HPDE6-E6E7 (cell line): ENCODE measurements around the gene CLDN20.
"Not testable (repeated sequence)": the region's sequence is repeated elsewhere in the genome, so short reads cannot be mapped to it uniquely, and the experiment has no call there.

Experiments used
- DNase-seq: peaks from one replicate; pipeline ENCODE4 v3.0.0; 2011; ENCODE audit warnings: missing footprints; ENCODE audit errors: extremely low spot score

Gene CLDN20, protein sequence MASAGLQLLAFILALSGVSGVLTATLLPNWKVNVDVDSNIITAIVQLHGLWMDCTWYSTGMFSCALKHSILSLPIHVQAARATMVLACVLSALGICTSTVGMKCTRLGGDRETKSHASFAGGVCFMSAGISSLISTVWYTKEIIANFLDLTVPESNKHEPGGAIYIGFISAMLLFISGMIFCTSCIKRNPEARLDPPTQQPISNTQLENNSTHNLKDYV

DNA sequence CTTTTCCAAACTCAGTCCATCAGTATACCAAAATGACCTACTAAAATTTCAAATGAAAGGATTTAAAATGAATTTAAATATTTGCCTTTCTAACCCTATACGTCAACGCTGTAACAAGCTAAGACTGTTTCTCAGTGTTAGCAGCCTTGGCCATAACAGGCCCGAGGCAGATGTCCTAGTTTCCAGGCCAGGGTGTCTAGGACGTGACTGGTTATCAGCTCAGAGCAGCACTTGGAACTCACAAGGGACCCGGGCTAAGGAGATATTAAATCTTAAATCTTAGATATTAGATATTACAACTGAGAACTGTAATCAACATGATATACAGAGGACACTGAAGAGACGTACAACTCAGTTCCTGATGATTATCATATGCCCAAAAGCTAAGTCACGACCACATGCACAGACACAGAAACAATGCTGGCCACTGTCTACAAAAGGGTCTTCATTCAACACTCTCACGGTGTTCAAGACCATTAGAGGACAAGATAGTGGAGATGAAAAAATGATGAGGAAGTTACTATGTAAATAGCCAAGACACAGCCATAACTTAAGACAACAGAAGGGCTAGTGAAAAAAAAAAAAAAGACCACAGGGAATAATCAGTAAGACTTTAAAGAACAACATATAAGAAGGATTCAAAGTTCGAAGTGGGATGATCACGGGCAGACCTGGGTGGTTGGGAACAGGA is at the start of gene CLDN20:
TSS of gene CLDN20 (plus strand) at position 641 of the 691 bp plus-strand sequence. CDS start 11,707 bp downstream, outside the sequence.
- no peak for DNase-seq

DNA sequence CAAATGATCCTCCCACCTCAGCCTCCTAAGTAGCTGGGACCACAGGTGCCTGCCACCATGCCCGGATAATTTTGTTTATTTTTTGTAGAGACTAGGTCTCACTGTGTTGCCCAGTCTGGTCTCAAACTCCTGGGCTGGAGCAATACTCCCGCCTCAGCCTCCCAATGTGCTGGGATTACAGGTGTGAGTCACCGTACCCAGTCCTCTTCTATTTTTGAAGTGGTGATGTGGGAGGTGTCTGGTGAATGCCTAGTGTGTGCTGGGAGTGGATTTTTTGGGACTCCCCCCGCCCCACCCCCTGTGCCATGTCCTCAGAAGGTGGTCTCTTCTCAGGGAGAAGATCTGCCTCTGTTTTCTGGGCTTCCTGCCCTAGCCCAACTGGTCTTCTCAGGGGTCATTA is 47.9 kb upstream of the CLDN20 start:
- DNase-seq = no peak

DNA sequence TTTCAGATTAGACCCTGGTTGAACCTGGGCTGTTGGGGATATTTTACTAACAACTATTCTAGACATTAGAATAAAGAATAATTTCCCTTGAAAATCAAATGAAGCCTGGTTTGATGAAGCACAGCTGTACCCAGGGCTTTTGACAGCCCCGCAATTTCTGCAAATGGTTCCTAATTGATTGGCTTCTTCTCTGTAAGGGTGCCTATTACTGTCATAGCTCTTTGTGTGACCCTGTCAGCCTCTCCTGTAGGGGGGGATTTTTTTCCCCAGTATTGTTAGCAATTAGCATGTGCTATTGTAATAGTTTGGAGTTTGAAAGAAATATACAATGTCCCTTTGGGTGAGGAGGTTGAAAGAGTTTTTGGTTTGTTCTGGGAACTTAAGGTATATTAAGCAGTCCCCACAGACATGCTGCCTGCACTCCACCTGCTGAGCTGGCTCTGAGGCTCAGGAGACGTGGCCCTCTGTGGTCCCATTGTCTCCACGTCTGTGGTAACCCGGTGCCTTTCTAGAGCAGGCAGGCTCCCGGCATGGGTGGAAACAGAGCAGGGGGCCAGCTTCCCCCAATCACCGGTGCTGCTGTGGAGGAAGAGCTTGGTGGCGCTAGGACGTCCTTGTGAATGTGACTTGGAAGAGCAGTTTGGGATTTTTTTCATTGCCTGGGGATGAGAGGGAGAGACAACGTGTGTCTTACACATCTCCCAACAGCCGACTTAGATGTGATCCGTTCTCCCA is 47.3 kb upstream of the CLDN20 start:
- no peak for DNase-seq

DNA sequence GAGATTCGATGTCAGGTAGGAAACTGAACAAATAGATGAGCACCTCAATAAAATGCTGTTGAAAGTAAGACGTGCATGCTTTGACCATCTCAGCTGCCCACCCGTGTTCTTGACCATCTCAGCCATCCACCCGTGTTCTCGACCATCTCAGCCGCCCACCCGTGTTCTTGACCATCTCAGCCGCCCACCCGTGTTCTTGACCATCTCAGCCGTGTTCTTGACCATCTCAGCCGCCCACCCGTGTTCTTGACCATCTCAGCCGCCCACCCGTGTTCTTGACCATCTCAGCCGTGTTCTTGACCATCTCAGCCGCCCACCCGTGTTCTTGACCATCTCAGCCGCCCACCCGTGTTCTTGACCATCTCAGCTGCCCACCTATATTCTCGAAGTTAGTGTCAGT is 45.1 kb upstream of the CLDN20 start:
- not testable (repeated sequence) for DNase-seq

DNA sequence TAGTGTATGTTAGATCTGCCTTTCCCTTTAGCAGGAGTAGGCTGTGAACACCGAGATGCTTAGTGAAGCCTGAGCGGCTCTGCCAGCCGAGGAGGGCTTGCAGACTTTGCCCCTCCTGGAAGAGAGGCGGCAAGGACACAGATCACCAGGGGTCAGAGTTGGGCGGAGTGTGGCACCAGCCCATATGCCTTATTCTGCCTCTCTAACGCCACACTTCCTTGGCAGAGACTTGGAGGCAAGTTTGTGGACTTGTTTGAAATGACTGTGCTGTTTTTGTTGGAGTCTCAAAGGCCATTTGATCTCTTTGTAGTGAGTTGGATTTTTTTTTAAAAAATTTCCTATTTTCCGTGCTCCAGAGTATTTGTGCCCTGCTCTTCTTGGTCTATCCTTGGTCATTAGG is 44.5 kb upstream of the CLDN20 start:
- DNase-seq = no peak

DNA sequence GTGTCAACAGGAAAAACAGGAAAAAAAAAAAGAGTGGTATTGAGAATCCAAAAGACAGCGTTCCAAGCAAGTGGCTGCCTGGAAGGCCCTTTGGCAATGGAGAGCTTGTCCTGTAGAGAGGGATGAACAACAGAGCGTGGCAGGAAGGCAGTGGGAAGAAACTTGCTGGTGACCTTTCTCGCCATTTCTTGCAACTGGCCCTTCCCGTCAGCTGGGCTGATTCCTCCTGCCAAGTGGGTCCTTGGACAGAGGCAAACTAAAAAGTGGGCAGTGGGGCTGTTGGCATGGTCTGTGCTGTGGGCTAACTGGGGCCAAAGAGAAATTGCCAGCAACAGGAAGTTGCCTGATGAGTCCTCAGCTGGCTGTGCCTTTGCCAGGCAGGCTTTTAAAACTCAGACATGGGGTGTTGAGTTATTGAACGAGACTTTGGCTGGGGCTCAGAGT is 43.9 kb upstream of the CLDN20 start:
- no peak for DNase-seq

DNA sequence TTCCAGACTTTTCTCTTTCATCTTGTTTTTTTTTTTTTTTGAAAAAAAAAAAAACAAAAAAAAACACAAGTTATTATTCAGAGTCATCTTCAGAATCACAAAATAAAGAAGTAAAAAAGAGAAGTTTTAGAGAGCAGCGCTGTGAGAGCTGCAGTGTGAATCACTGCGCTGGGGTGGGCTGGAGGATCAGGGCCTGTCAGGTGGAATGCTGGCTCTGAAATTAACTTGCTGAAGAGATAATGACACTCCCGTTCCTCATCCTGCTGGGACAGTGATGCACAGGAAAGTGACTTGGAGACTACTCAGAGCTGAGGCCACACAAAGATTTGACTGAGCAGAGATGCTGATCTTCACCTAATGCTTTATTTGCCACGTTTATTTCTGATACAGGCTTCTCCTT is 42.7 kb upstream of the CLDN20 start:
- DNase-seq = no peak

DNA sequence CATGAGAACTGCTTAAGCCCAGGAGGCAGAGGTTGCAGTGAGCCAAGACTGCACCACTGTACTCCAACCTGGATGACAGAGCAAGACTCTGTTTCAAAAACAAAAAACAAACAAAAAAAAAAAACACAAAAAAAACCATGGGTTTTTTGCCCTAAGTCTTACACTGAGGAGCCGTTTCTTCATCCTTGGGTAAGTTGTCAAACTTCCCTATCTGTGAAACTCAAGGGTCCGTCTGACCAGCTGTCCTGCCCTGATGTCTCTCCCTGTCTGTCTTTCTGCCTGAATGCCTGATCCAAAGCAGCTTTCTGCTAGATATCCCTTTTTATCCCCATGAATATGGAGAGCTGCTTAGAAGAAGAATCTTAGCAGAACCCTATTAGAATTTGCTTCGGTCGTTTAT is 41.3 kb upstream of the CLDN20 start:
- no peak for DNase-seq

DNA sequence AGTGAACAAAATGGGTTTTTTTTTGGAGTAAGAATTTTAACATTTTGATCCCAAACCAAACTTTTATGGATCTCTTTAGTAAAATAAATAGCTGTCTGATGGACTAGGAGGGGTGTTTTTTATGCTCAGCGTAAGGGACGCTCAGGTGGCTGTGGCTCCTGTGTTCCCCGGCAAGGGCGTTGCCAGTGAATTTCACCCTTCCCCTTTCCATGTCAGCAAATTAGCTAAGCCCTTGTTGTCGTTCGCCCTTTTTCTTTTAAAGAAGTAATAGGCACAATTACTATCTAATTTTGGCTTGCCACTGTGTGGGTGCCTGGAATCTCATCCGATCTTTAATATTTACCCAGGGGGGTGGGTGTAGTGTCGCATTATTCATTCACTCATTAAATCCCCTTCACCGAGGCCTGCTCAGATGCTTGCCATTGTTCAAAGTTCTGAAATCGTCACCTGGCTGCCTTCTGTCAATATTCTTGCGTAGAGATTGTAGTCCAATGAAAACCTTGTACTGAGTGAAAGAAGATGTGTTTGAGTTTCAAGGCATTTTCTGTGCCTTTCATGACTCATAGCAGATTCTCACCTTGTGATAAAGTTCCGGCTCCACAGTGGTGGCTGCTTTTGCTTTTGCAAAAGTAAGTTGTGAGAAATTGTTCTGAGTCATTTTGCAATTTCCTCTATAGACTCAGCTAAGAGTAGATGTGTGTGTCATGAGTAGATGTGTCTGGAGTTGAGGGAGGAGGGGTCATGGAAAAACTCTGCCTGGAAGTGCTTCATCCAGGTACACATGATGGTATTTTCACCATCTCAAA is 40.0 kb upstream of the CLDN20 start:
- DNase-seq = peak; percentile 73

DNA sequence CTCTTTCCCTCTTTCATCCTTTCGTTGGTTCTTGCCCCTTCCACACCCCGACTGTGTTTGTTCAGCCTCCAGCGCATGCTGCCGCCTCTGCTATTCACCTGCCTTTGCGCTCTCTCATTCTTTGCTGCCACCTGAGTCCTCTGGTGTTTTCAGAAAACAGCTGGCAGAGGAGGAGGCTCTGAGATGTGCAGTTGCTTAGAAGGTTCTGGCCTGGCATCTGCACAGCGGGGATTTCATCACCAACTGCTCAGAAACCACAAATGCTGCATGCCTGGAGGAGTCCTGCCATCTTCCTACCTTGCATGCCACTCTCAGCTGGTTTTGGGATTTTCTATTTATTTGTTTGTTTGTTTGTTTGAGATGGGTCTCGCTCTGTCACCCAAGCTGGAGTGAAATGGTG is 39.2 kb upstream of the CLDN20 start:
- no peak for DNase-seq

DNA sequence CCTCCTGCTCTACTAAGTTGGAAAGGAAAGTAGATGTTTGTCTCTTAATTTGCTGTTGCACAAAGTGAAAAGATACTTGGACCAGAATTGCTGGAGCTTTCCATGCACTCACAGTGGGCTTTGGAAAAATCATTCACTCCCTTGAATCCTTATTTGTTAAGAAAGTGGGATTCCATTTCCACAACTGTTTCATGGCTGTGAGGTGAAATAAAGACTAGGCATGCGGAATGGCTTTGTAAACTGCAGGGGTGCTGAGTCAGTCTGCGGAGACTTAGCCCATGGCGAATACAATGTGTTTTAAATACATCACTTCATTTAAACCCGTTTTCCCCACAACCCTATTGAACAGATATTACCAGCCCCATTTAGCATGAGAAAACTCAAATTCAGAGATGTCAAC is 36.8 kb upstream of the CLDN20 start:
- no peak for DNase-seq

DNA sequence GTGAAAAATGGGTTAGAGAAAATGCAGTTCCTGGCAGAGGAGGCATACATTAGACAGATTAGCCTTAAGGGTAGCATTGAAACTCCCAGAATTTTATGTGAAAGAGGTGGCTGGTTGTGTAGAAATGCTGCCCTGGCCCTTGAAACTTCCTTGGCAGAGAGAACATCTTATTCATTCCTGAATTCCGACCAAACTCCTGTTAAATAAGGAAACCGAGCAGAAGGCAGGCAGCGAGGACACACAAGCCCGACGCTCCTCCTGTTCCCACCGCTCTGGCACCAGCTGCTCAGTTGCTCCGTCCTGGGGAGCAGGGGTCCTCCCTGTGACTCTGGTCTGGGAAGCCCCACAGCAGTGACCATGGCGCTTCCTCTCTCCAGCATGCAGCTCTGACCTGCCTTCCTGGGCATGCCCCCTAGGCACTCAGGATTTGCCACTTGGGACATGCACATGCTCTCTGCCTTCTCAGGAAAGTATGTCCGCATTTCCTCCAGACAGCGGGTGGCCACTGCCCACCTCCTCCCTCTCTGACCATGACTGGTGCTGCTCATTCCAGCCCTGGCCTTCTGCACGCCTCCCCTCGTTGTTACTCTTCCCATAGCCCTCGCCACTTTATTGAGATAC is 35.2 kb upstream of the CLDN20 start:
- no peak for DNase-seq

DNA sequence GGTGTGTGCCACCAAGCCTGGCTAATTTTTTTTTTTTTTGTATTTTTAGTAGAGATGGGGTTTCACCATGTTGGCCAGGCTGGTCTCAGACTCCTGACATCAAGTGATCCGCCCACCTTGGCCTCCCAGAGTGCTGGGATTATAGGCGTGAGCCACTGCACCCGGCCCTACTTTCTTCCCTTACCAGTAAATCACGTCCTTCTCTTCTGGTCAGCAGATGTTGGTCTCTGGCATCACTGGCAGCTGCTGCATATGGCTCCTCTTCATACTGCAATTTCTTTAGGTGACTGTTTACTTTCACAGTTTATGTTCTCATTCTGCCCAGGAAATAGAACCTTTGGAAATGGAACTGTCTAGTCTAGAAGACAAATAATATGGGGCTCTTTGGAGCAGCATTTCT is 32.8 kb upstream of the CLDN20 start:
- DNase-seq = not testable (repeated sequence)

DNA sequence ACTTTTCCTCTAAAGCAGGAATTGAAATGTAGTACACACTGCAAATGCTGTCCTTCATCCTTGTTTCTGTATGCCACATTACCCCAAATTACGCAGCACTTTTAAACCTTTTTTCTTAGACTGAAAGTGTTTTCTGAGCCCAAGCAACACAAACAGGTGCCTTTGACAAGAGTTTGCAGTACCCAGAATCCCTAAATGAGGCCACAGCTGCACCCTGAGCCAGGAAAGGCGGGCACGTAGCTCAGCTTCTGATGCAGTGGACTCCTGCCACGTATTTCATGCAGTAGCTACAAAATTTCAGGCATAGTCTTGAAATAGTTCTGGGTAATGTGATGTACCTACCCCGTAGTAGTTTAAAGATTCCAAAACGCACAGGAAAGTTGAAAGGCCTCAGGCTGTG is 31.0 kb upstream of the CLDN20 start:
- DNase-seq = no peak

DNA sequence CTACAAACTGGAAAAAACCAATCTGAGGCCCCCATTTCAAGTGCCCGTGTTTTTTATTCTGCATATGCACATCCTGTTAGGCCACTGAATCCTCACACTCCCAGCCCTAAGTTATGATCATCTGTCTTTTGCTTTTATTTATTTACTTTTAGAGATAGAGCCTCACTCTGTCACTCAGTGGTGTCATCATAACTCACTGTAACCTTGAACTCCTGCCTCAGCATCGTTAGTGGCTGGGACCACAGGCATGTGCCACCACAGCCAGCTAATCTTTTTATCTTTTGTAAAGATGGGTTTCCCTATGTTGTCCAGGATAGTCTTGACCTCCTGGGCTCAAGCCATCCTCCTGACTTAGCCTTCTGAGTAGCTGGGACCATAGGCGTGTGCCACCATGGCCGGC is 29.6 kb upstream of the CLDN20 start:
- DNase-seq = no peak

DNA sequence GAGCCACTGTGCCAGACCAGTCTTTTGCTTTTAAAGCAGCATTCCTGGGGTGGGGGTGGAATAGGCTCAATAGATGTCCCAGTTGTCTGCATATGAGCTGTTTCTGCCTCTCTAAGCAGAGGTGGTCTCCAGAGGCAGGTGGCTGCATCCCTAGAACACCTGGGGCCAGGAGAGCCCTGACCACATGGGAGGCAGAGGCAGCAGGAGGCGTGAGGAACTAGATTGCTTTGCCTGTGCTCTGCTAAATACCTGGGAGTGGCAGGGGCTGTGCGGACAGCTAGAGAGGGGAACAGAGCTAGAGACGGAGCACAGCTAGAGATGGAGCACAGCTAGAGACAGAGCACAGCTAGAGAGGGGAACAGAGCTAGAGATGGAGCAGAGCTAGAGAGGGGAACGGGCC is 29.1 kb upstream of the CLDN20 start:
- DNase-seq = no peak

DNA sequence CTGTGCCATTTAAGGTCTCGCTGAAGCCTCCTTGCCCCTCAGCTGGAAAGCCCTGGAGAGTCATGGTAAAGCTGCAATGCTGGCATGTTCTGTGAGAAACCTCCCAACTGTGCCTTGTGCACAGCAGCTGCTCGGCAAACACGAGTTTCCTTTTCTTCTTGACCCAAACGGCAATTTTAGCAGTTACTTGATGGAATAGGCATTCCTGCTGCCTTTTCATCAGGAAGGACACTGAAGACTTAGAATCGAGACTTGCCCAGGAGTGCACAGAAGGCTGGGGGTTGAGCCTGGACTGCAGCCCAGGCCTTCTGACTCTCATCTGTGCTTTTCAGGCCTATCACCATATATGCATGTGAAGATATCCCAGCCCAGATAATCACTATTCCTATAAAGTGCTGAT is 28.7 kb upstream of the CLDN20 start:
- DNase-seq = no peak

DNA sequence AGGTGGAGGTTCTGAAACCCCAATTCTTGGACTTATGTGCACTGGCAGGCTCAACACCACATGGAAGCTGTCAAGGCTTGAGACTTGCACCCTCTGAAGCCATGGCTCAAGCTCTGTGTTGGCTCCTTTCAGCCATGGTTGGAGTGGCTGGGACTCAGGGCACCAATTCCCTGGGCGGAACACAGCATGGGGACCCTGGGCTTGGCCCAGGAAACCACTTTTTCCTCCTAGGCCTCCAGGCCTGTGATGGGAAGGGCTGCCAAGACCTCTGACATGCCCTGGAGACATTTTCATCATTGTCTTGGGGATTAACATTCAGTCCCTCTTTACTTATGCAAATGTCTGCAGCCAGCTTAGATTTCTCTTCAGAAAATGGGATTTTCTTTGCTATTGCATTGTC is 26.2 kb upstream of the CLDN20 start:
- no peak for DNase-seq

DNA sequence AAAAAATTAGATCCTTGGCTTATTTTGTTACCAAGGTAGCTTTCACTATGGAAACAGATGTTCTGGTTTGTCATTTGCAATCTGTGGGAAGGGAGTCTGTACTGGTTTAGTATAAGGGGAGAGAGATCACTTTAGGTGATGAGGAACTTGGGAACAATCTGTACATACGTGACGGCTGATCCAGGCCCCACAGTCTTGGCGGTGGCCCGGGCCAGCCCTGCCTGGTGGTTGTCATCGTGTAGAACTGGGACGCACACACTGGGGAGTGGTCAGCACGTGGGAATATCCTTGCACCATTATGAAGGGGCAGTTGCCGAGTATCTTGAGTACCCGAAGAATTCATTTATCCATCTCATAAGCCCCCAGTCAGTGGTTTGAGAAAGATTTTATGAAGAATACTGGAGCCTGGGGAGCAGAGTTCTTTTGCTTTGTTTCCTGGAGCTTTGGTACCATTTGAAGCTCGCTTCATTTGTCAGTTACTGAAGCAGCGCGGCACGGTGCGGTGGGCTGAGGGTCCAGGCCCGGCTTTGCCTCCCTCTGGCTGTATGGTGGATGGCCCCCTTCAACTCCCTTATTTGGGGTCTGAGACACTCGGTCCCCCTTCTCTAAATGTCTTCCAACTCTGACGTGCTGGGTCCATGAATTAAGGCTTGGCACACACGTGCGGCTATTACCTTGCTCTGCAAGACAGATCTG is 22.8 kb upstream of the CLDN20 start:
- no peak for DNase-seq

DNA sequence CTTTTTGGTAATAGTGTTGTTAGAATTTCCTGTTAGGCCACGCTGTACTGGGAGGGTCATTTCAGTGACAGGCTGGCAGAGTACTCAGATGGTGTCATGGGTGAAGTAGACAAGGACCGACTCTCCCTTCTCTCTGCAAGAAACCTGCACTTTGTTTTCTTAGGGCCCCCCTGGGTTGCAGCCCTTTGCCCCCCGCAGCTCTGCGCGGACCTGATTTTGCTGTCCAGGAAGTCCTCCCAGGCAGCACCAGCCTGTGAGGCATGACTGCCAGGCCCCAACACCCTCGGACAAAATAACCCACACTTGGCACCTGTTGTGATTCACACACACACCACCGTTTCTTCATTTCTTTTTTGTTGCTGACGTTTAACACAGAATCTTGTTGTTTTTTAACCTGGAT is 21.8 kb upstream of the CLDN20 start:
- DNase-seq = no peak

DNA sequence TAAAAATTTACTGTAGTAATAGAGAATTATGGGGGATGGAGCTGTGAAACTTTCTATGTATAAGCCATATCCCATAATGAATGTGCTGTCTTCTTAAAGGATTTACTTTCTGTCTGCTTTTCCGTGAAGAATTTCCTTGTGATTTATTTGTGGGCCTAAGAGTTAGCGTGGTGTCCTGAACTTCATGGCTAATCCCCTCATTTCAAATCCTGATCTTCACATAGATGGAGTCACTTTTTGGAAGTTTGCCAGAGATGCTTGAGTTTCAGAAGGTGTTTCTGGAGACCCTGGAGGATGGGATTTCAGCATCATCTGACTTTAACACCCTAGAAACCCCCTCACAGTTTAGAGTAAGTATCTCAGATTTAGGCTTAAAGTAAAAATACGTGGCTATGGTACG is 19.4 kb upstream of the CLDN20 start:
- DNase-seq = no peak
